ENCODE measurements around the gene CST6. TPM values are rescaled to one million over a fixed set of nuclear protein-coding genes. Genes with fewer than 3 reads are reported as not detected.

Gene CST6
- polyA plus RNA-seq, 1 experiment: 5.9 TPM

- ChIA-PET POLR2A (no interaction called here), CTCF (interaction anchor here (3.4 to 10.8 kb wide), 2 partner anchors 11 to 13 kb away, joined by 9 to 125 read pairs; partner anchors contain the start of gene PACS1)
- peaks cover 35% of the 10 kb centered on the region for H3K36me3 ChIP-seq (ENCODE audit: control insufficient read depth, insufficient read depth, low read length)
- no peak overlapping the region for H3K4me3 ChIP-seq (ENCODE audit: low read depth, low read length)
- no peaks in the 10 kb centered on the region for H3K27me3 ChIP-seq (ENCODE audit: control insufficient read depth, insufficient read depth, low read length)
- TF ChIP-seq, protein P1, sequence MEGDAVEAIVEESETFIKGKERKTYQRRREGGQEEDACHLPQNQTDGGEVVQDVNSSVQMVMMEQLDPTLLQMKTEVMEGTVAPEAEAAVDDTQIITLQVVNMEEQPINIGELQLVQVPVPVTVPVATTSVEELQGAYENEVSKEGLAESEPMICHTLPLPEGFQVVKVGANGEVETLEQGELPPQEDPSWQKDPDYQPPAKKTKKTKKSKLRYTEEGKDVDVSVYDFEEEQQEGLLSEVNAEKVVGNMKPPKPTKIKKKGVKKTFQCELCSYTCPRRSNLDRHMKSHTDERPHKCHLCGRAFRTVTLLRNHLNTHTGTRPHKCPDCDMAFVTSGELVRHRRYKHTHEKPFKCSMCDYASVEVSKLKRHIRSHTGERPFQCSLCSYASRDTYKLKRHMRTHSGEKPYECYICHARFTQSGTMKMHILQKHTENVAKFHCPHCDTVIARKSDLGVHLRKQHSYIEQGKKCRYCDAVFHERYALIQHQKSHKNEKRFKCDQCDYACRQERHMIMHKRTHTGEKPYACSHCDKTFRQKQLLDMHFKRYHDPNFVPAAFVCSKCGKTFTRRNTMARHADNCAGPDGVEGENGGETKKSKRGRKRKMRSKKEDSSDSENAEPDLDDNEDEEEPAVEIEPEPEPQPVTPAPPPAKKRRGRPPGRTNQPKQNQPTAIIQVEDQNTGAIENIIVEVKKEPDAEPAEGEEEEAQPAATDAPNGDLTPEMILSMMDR (IDR thresholded peaks at IDR 0.05; ENCODE audit: insufficient read depth, low read depth, low read length): no peak
- no peak for DNase-seq (ENCODE audit: low read depth)
Measured at GRCh38 chr11:66056501-66056900, 44.7 kb downstream of the CST6 start.

DNA sequence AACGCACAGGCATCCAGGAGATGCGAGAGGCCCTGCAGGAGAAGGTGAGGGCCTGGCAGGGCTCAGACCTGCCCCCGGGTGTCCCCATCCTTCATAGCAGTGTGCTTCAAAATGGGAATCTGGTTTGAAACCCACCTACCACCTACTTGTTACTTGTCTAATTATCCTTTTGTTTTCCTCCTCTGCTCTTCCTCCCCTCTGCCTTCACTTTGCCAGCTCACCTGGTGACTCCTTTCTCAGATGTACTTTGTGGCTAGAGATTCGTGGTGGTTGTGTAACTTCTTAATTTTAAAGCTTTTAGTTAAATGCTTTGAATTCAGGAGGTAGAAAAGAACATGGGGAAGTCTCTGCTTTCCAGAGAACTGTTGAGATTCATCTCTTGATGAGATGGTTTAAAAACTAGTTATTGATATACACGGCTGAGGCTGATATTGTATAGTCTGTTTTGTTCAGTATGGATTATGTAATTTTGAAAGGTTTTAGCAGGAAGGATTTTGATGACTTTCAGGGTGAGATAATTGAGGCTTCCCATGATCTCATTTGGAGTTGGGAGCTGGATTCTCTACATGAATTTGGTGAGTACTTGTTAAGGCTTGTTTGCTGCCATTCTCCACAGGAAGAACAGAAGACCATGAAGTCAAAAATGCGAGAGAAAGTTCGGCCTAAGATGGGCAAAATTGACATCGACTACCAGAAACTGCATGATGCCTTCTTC lies 48.3 kb downstream of the CST6 start:
- Histone ChIP-seq H3K27me3 (ENCODE audit: control insufficient read depth, insufficient read depth, low read length) (no peaks in the 10 kb centered on the region), H3K4me3 (ENCODE audit: low read depth, low read length) (no peak overlapping the region), H3K36me3 (ENCODE audit: control insufficient read depth, insufficient read depth, low read length) (peaks cover 48% of the 10 kb centered on the region)
- POLR2A ChIA-PET: no interaction called here
- TF ChIP-seq, protein P1 (IDR thresholded peaks at IDR 0.05; ENCODE audit: insufficient read depth, low read depth, low read length): no peak
- CTCF ChIA-PET: interaction anchor here (1.3 to 10.8 kb wide), 3 partner anchors 8 to 38 kb away, joined by 5 to 125 read pairs (median 7); partner anchors contain the start of genes PACS1 and SF3B2
- no peak for DNase-seq (ENCODE audit: low read depth)

GRCh38 chr11:66061268-66061667 lies 49.5 kb downstream of the CST6 start:
- Histone ChIP-seq H3K36me3 (ENCODE audit: control insufficient read depth, insufficient read depth, low read length) (peaks cover 44% of the 10 kb centered on the region), H3K27me3 (ENCODE audit: control insufficient read depth, insufficient read depth, low read length) (no peaks in the 10 kb centered on the region), H3K4me3 (ENCODE audit: low read depth, low read length) (no peak overlapping the region)
- TF ChIP-seq, protein P1 (IDR thresholded peaks at IDR 0.05; ENCODE audit: insufficient read depth, low read depth, low read length): no peak
- ChIA-PET POLR2A (no interaction called here), CTCF (interaction anchor here (1.3 kb wide), 1 partner anchor 10 kb away, joined by 5 read pairs; the partner anchor contains the start of gene SF3B2)
- DNase-seq (ENCODE audit: low read depth): no peak

DNA sequence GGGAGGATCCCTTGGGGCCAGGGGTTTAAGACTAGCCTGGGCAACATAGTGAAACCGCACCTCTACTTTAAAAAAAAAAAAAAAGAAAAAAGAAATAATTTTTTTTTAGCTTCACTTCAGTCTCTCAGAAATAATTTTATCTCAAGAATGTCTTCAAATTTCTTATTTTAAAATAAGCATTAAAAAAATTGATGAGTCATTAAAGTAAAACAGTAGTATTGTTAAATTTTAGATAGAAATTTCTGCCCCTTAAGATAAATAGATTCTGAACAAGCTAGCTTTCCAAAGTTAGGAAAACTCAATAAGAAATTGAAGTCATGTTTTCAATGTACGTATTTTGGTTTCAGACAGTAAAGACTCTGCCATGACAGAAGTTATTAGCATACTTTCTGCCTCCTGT lies 50.6 kb downstream of the CST6 start:
- no peak for DNase-seq (ENCODE audit: low read depth)
- POLR2A ChIA-PET: interaction anchor here (0.6 kb wide), 2 partner anchors 18 to 23 kb away, joined by 4 read pairs; no protein-coding TSS in a partner anchor
- Histone ChIP-seq H3K4me3 (ENCODE audit: low read depth, low read length) (no peak overlapping the region), H3K27me3 (ENCODE audit: control insufficient read depth, insufficient read depth, low read length) (no peaks in the 10 kb centered on the region), H3K36me3 (ENCODE audit: control insufficient read depth, insufficient read depth, low read length) (peaks cover 47% of the 10 kb centered on the region)
- CTCF ChIA-PET: interaction anchor here (1.4 kb wide), 1 partner anchor 10 kb away, joined by 5 read pairs; the partner anchor contains the start of gene SF3B2
- TF ChIP-seq, protein P1 (IDR thresholded peaks at IDR 0.05; ENCODE audit: insufficient read depth, low read depth, low read length): no peak

Other genes starting within 250 kb of the CST6 start
- 4.6 and 7.5 TPM in 2 replicates for gene AP5B1, start 231.0 kb upstream of the CST6 start, polyA plus RNA-seq (2011; rRNA removed)
- gene OVOL1, start 224.9 kb upstream of the CST6 start, polyA plus RNA-seq (2011; rRNA removed): not detected in 2 replicates
- 0.13 and 0.22 TPM in 2 replicates for gene SNX32, start 178.0 kb upstream of the CST6 start, polyA plus RNA-seq (2011; rRNA removed)
- gene CFL1, start 153.8 kb upstream of the CST6 start, polyA plus RNA-seq (2011; rRNA removed): 1,912 and 2,736 TPM in 2 replicates
- 31.1 and 63.8 TPM in 2 replicates for gene MUS81, start 151.6 kb upstream of the CST6 start, polyA plus RNA-seq (2011; rRNA removed)
- gene EFEMP2, start 139.2 kb upstream of the CST6 start, polyA plus RNA-seq (2011; rRNA removed): 258 and 497 TPM in 2 replicates
- 0.15 and 0.21 TPM in 2 replicates for gene CTSW, start 132.2 kb upstream of the CST6 start, polyA plus RNA-seq (2011; rRNA removed)
- gene FIBP, start 123.5 kb upstream of the CST6 start, polyA plus RNA-seq (2011; rRNA removed): 136 and 199 TPM in 2 replicates
- 23.7 and 33.4 TPM in 2 replicates for gene CCDC85B, start 121.3 kb upstream of the CST6 start, polyA plus RNA-seq (2011; rRNA removed)
- 8.2 and 10.3 TPM in 2 replicates for gene FOSL1, start 111.6 kb upstream of the CST6 start, polyA plus RNA-seq (2011; rRNA removed)
- 49.8 and 81.9 TPM in 2 replicates for gene C11orf68, start 92.9 kb upstream of the CST6 start, polyA plus RNA-seq (2011; rRNA removed)
- gene DRAP1, start 92.6 kb upstream of the CST6 start, polyA plus RNA-seq (2011; rRNA removed): 137 and 141 TPM in 2 replicates
- not detected in 2 replicates for gene TSGA10IP, start 66.5 kb upstream of the CST6 start, polyA plus RNA-seq (2011; rRNA removed)
- 12.0 and 13.2 TPM in 2 replicates for gene SART1, start 50.3 kb upstream of the CST6 start, polyA plus RNA-seq (2011; rRNA removed)
- 24.0 and 27.7 TPM in 2 replicates for gene EIF1AD, start 9.9 kb upstream of the CST6 start, polyA plus RNA-seq (2011; rRNA removed)
- gene BANF1, start 9.5 kb upstream of the CST6 start, polyA plus RNA-seq (2011; rRNA removed): 210 and 223 TPM in 2 replicates
- 0.56 and 0.69 TPM in 2 replicates for gene CATSPER1, start 14.5 kb downstream of the CST6 start, polyA plus RNA-seq (2011; rRNA removed)
- not detected in 2 replicates for gene GAL3ST3, start 37.2 kb downstream of the CST6 start, polyA plus RNA-seq (2011; rRNA removed)
- gene SF3B2, start 40.4 kb downstream of the CST6 start, polyA plus RNA-seq (2011; rRNA removed): 70.3 and 82.7 TPM in 2 replicates
- gene PACS1, start 58.3 kb downstream of the CST6 start, polyA plus RNA-seq (2011; rRNA removed): 34.3 and 35.8 TPM in 2 replicates
- gene KLC2, start 245.7 kb downstream of the CST6 start, polyA plus RNA-seq (2011; rRNA removed): 9.8 and 16.3 TPM in 2 replicates

Measured in BJ (cell line).